ENCODE results near the gene OTOS.

GRCh38 chr2:240106765-240107476 lies 33.5 kb downstream of the OTOS start:
- TF ChIP-seq POLR2AphosphoS5 (IDR thresholded peaks at IDR 0.05): no peak
- no peak for TF ChIP-seq CTCF (IDR thresholded peaks at IDR 0.05; ENCODE audit: poor library complexity, severe bottlenecking)

Measured in neural cell (in vitro differentiated cells).